HG02970 (cell line): ENCODE results near the gene DOK3.

Experiments
- ATAC-seq: cut with Tn5 transposase; IDR thresholded peaks from one replicate; pipeline ENCODE4 v1.9.1; 2021; ENCODE audit warnings: mild to moderate bottlenecking, moderate library complexity, moderate number of reproducible peaks; ENCODE audit not compliant: unreplicated experiment, low FRiP score

Gene DOK3

GRCh38 chr5:177470759-177471536 is 38.7 kb downstream of the DOK3 start:
- no peak for ATAC-seq

- no peak for ATAC-seq
These were observed 39.7 kb downstream of the DOK3 start for GRCh38 chr5:177469750-177470525.

GRCh38 chr5:177468685-177469628 is 40.7 kb downstream of the DOK3 start:
- no peak for ATAC-seq

GRCh38 chr5:177468329-177468684 is 41.3 kb downstream of the DOK3 start:
- no peak for ATAC-seq

DNA sequence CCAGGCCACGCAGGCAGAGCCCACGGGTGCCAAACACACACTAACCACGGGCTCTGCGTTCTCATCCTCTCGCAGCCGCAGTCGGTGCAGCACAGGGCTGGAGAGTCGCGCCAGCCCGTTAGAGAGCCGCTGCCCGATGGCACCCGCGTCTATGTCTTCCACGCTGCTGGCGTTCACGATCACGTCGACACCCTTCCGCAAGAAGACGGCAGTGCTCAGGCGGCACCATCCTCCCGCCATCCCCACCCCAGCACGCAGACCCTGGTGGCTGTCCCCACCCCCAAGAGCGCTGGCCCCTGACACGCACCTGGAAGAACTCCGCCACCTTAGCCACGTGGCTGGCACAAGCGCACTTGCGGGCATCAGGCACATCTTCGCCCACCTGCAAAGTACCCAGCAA is 42.2 kb downstream of the DOK3 start:
- ATAC-seq: no peak

GRCh38 chr5:177466861-177467260 is 42.8 kb downstream of the DOK3 start:
- no peak for ATAC-seq

DNA sequence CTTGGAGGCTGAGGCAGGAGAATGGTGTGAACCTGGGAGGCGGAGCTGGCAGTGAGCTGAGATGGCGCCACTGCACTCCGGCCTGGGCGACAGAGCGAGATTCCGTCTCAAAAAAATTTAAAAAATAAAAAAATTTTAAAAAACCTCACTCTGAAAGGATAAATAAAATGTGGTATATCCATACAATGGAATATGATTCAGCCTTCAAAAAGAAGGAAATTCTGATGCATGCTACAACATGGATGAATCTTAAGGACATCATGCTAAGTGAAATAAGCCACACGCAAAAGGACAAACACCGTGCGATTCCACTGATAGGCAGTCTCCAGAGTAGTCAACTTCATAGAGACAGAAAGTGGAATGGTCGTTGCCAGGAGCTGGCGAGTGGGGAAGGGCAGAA is 44.6 kb downstream of the DOK3 start:
- no peak for ATAC-seq

- no peak for ATAC-seq
These were observed 47.5 kb downstream of the DOK3 start for GRCh38 chr5:177462021-177462670.

- ATAC-seq: no peak
These were observed 49.6 kb downstream of the DOK3 start for GRCh38 chr5:177459819-177460628.

GRCh38 chr5:177459357-177459756 is 50.3 kb downstream of the DOK3 start:
- ATAC-seq: no peak

DNA sequence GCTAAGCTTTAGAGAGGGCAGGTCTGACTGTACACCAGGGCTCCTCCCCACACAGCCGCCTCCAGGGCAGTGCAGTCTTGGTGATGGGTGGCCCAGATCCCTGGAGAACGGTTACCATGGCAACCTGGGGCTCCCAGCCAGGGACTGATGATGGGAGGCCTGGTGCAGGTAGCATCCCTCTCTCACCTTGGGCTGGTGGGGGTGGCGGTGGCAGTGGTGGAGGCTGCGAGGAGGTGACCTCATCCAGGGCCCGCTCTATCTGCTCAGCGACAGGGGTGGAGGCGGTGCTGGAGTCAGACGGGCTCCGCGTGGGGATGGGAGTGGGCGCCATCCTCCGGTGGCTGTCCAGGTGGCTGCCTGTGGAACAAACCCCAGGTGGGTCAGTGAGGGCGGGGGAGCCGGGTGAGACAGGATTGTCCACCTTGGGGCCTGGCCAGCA is 50.7 kb downstream of the DOK3 start:
- no peak for ATAC-seq

- ATAC-seq: no peak
These were observed 51.6 kb downstream of the DOK3 start for GRCh38 chr5:177457852-177458681.

GRCh38 chr5:177456976-177457851 is 52.4 kb downstream of the DOK3 start:
- no peak for ATAC-seq

DNA sequence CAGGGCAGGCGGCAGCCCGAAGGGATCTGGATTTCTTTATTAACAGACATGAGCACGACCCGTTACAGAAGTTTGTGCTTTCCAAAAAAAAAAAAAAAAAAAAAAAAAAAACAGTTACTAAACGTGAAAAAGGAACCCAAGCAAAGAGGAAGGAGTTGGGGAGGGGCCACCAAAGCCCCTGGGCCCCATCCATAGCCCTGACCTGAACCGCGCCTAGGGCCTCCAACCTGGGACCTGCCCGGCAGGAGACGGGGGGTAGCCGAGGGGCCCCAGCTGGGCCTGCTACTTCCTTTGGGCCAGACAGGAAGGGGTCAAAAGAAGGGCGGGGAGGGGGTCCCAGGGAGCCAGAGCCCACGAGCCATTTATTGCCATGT is 53.0 kb downstream of the DOK3 start:
- no peak for ATAC-seq

GRCh38 chr5:177455661-177456590 is 53.7 kb downstream of the DOK3 start:
- peak; percentile 11 for ATAC-seq

DNA sequence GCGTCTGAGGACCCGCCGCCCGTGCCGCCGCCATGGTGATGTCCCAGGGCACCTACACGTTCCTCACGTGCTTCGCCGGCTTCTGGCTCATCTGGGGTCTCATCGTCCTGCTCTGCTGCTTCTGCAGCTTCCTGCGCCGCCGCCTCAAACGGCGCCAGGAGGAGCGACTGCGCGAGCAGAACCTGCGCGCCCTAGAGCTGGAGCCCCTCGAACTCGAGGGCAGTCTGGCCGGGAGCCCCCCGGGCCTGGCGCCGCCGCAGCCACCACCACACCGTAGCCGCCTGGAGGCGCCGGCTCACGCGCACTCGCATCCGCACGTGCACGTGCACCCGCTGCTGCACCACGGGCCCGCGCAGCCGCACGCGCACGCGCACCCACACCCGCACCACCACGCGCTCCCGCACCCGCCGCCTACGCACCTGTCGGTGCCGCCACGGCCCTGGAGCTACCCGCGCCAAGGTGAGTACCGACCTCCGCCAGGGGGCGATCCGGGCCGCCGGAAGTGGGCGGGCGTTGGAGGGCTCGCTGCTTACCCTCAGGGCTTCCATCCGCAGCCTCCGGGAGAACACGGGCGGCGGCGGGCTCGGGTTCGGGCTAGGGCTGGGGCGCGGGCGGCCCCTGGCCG is 54.5 kb downstream of the DOK3 start:
- ATAC-seq: peak; percentile 54
